HUES6 (cell line): ENCODE measurements around the gene EIF6.
"Not testable (repeated sequence)": the region's sequence is repeated elsewhere in the genome, so short reads cannot be mapped to it uniquely, and the experiment has no call there.

ENCODE experiments used
- H3K27ac ChIP-seq: 2 replicates; pipeline ENCODE4 v1.7.0; 2013; ENCODE audit warnings: low read depth, mild to moderate bottlenecking, low read length, inconsistent platforms
- H3K27me3 ChIP-seq: 2 replicates; pipeline ENCODE4 v1.6.1; 2013; ENCODE audit warnings: low read length; ENCODE audit not compliant: control insufficient read depth, insufficient read depth
- H3K36me3 ChIP-seq: 2 replicates; pipeline ENCODE4 v1.6.1; 2013; ENCODE audit warnings: low read length; ENCODE audit not compliant: control insufficient read depth, insufficient read depth
- H3K4me1 ChIP-seq: 2 replicates; pipeline ENCODE4 v1.6.1; 2013; ENCODE audit warnings: low read length; ENCODE audit not compliant: control insufficient read depth, insufficient read depth
- H3K4me3 ChIP-seq: 2 replicates; pipeline ENCODE4 v1.5.1; 2013; ENCODE audit warnings: low read depth, low read length
- H3K9ac ChIP-seq: one replicate; pipeline ENCODE4 v1.6.1; 2013; ENCODE audit warnings: mild to moderate bottlenecking, low read length
- H3K9me3 ChIP-seq: 2 replicates; pipeline ENCODE4 v1.6.1; 2013; ENCODE audit warnings: low read depth, low read length; ENCODE audit not compliant: control insufficient read depth, insufficient read depth

The EIF6 gene

DNA sequence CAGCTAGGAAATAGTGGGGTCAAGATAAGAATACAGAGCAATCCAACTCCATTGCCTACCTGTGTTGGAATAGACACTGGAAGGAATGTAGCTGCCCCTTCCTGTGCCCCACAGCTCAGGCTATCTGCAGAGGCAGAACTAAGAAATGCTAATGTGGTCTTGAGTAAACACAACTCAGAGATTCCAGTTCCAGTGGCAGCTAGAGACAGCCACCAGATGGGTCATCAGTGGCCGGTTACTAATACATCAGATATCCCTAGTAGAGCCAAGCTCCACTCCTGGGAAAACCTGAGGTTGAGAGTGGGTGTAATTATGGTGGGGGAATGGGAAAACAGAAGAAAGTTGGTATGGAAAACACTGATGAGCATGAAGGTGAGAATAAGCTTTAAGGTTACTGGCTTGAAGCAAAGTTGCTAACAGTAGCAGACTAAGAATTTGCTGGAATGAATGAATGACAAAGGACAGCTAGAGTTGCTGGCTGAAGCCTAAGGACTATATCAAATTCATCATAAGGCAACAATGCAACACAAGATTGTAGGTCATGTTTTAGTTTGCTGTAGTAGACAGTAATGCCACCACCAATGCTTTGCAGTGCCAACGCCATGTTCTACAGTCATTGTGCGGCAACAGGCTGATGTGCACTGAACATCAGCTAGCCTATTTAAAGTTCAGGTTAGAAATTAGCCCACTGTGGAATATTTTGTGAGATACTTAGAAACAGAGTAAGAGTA, 36.0 kb upstream of the EIF6 start:
- Histone ChIP-seq H3K27ac (no peak overlapping the region), H3K36me3 (no peaks in the 10 kb centered on the region), H3K9ac (no peak overlapping the region), H3K9me3 (no peaks in the 10 kb centered on the region), H3K4me1 (peaks cover 16% of the 10 kb centered on the region), H3K27me3 (no peaks in the 10 kb centered on the region), H3K4me3 (no peak overlapping the region)

DNA sequence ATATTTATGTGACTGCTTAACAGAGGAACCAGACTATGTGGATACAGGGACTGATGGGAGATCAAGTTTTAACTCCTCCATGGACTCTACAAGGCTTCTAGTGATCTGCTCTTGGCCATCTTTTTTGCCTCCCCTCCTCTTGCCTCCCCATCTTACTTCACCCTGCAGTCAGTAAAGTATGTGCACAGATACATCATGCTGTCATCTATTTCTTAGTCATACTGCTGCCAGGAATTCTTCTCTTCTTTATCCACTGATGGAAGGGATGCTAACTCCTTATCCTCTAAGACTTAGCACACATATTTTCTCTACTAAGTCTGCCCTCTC, 35.3 kb upstream of the EIF6 start:
- Histone ChIP-seq H3K4me3 (no peak overlapping the region), H3K27me3 (no peaks in the 10 kb centered on the region), H3K9ac (no peak overlapping the region), H3K36me3 (no peaks in the 10 kb centered on the region), H3K9me3 (no peaks in the 10 kb centered on the region), H3K27ac (no peak overlapping the region), H3K4me1 (peaks cover 23% of the 10 kb centered on the region)

DNA sequence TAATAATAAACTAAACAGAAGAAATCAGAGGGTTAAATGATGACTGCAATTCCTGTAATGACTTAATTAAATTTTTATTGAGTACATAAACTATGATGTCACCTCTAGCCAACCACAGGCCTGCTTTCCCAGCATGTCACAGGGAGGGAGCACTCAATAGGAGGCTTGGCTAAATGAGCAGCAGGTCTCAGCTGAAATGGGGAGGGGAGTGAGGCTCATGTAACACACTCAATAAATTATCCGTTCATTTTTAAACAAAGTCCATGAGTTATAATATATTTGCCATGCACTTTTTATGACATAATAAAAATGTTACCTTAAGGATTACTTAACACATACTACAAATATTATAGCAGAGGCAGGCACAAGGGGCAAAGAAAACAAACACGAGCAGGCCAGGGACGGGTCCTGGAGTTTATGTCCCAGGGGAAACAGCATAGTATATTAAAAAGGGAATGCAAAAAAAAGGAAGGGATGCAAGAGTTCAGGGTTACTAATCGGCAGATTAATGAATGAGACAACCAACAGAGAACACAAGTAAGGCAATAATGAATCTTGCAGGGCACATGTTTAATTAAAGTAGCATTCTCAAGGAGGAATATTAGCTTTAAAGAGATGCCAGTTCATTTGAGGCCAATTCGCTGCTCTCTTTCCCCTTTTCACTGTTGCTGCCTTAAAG, 34.8 kb upstream of the EIF6 start:
- Histone ChIP-seq H3K4me3 (no peak overlapping the region), H3K36me3 (0 out of 2 replicates have a peak, but pooled peaks cover 2% of the 10 kb centered on the region), H3K9ac (no peak overlapping the region), H3K4me1 (peaks cover 27% of the 10 kb centered on the region), H3K9me3 (no peaks in the 10 kb centered on the region), H3K27me3 (no peaks in the 10 kb centered on the region), H3K27ac (no peak overlapping the region)

DNA sequence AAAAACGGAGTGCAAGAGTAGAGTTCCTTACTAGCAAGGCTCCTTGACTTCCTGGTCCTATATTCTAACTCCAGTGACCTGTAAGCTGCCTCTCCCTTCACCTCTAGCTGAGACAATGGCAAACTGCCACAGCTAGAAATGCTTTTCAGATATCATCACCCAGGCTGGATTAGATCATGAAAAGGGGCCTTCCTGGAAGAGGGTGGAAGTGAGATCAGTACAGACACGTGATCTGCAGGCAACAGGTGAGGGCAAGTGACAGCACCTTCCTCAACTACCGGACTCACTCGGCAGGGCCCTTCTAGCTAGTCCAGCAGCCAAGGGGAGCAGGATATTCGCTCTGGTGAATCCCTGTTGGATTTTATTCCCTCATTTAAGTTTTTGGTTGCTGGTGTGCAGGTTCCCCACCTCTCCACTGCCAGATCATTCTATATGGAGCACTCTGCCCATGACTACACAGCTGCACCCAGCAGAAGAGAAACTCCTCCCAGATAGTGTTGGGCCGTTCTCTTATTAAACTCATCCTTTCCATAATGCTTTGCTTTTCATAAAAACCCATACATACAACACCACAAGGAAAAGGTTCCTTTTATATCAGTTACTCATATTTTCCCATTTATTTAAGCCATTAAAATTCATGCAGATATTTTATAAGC, 34.1 kb upstream of the EIF6 start:
- Histone ChIP-seq H3K4me3 (no peak overlapping the region), H3K27ac (no peak overlapping the region), H3K9me3 (no peaks in the 10 kb centered on the region), H3K9ac (no peak overlapping the region), H3K27me3 (no peaks in the 10 kb centered on the region), H3K4me1 (peaks cover 27% of the 10 kb centered on the region), H3K36me3 (0 out of 2 replicates have a peak, but pooled peaks cover 4% of the 10 kb centered on the region)

DNA sequence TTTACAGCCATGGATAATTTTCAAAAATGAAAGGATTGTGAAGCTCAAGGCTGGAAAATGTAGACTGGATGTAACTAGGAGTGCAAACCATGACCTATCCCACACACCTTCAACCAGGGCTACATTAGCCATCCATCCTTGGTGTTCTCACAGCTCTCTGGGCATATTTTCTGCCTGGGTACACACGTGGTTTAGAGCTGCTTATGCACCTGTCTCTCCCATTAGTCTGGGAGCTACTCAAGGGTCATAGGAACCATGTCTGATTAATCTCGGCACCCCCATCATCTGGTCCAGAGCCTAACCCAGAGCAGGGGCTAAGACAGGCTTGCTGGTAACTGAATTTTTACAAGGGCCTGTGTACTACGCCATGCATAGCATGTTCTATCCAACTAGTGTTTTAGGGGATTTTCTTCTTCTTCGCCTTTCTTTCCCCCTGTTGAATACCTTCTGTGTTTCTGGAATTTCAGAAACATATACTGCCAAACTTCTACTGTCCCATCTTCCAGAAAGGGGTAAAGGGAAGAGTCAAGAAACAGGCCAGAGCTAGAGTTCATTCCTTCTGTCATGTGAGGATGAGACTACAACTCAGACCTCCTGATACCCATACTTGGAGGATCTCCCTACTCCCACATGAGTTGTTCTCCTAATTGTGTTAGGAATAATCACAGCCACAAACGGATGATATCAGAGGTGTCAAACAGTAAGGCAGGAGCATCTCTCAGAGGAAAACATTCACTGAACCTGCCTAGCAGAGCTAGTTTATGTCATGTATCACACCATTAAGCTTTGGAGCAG, 33.0 kb upstream of the EIF6 start:
- H3K36me3 ChIP-seq: 0 out of 2 replicates have a peak, but pooled peaks cover 4% of the 10 kb centered on the region
- H3K9me3 ChIP-seq: no peaks in the 10 kb centered on the region
- H3K27me3 ChIP-seq: no peaks in the 10 kb centered on the region
- peaks cover 28% of the 10 kb centered on the region for H3K4me1 ChIP-seq
- no peak overlapping the region for H3K27ac ChIP-seq
- H3K4me3 ChIP-seq: no peak overlapping the region
- H3K9ac ChIP-seq: no peak overlapping the region

DNA sequence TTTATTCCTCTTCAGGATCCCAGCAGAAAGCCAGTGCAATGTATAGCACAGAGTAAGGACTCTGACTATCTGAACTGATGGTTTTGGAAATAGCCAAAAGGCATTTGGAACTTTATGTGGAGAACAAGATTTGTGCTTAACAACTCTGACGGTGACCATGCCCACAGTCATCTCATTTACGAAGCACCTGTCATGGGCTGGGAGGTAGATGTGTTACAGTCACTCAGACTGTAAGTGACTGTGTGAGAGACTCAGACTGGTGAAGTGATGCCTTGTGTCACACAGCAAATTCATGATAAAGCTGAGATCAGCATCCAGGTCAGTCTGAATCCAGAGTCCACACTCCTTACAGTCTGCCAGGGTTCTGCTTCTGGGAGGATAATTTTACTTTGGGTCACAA, 31.5 kb upstream of the EIF6 start:
- no peak overlapping the region for H3K4me3 ChIP-seq
- H3K27me3 ChIP-seq: no peaks in the 10 kb centered on the region
- no peak overlapping the region for H3K27ac ChIP-seq
- peaks cover 44% of the 10 kb centered on the region for H3K4me1 ChIP-seq
- no peak overlapping the region for H3K9ac ChIP-seq
- 0 out of 2 replicates have a peak, but pooled peaks cover 4% of the 10 kb centered on the region for H3K36me3 ChIP-seq
- no peaks in the 10 kb centered on the region for H3K9me3 ChIP-seq

DNA sequence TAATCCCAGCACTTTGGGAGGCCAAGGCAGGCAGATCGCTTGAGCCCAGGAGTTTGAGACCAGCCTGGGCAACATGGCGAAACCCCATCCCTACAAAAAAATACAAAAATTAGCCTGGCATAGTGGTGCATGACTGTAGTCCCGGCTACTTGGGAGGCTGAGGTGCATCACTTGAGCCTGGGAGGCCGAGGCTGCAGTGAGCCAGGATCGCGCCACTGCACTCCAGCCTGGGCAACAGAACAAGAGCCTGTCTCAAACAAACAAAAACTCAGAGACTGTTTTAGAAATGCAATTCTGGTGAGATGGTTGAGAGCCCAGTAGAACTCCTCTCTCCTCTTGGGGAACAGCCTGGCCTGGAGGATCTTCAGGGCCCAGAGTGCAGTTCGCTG, 31.1 kb upstream of the EIF6 start:
- not testable (repeated sequence) for H3K27ac ChIP-seq, H3K9me3 ChIP-seq, H3K4me3 ChIP-seq, H3K9ac ChIP-seq, H3K27me3 ChIP-seq, H3K36me3 ChIP-seq
- H3K4me1 ChIP-seq: peaks cover 43% of the 10 kb centered on the region

DNA sequence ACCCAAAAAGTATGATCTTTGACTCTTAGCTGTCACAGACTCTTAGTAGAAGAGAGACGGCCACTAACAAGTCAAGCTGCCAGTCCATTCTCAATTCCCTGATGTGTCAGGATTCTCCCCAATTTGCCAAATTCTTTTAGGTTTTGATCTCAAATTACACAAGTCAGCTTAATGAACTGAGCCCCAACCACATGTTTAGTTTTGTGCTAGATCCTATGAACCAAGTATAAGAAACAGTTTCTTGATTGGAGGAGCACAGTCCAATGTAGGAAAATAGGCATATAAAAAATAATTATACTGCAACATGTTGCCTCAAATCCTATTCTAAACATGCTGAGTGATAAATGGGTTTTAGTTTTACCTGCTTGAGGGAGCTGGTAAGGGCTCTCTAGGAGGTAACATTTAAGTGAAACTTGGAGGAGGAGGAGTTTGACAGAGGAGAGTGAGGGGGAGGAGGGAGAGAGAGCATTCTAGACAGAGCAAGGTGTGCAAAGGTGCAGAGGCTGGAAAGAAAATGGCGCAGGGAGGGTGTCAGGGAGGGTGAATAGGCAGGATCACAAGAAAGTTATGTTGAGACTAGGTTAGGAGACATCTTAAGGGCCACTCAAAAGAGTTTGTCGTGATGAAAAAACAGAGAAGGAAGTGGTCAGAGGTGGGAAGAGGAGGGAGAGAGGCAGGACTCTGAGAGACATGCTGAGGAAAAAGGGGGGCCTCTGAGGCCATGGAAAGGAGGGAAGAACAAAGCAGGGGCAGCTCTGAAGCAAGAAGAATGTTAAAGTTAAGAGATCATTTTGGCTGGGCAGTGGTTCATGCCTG, 30.5 kb upstream of the EIF6 start:
- H3K9me3 ChIP-seq: no peaks in the 10 kb centered on the region

DNA sequence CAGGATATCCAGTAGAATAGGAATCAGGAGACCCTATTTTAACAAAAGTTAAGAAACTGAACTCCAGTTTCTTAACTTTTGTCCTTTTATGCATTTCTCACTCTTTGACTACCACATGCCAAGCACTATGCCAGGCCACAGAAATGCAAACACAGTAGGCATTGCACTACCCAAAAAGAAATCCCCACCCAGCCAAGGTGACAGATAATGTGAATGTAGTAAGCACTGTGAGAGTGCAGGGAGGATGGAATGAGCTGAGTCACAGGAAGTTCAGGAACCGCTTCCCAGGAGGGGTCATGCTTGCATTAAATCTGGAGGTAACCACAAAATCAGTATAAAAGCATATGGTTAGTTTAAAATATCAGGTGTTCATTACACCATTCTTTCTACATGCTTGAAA, 27.7 kb upstream of the EIF6 start:
- H3K4me3 ChIP-seq: no peak overlapping the region

More for the DNA sequence above, 30.5 kb upstream of the EIF6 start:
- H3K36me3 ChIP-seq: 0 out of 2 replicates have a peak, but pooled peaks cover 4% of the 10 kb centered on the region
- no peak overlapping the region for H3K4me3 ChIP-seq
- no peaks in the 10 kb centered on the region for H3K27me3 ChIP-seq
- H3K27ac ChIP-seq: no peak overlapping the region
- no peak overlapping the region for H3K9ac ChIP-seq
- peaks cover 37% of the 10 kb centered on the region for H3K4me1 ChIP-seq

DNA sequence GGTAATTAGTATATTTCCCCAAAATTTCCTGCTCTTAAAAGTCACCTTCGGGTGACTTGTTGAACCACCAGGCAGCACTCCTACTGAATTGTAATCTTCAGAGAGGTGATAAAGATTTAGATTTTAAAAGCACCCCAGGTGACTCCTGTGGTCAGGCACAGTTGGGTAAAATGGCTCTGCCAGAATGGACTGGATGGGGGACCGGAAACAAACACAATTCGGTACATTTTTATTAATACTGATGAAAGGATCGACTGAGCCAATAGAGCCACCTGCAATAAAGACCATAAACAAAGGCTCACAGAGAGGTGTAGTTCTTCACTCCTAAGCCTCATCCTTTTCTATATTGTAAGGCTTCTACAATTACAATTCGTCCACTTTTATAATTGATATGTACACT, 27.2 kb upstream of the EIF6 start:
- Histone ChIP-seq H3K4me3 (no peak overlapping the region), H3K4me1 (peaks cover 32% of the 10 kb centered on the region), H3K9ac (no peak overlapping the region), H3K27ac (peak overlapping the region; percentile 69), H3K27me3 (no peaks in the 10 kb centered on the region), H3K9me3 (no peaks in the 10 kb centered on the region), H3K36me3 (0 out of 2 replicates have a peak, but pooled peaks cover 8% of the 10 kb centered on the region)

More for the DNA sequence above, 27.7 kb upstream of the EIF6 start:
- Histone ChIP-seq H3K27me3 (no peaks in the 10 kb centered on the region), H3K36me3 (0 out of 2 replicates have a peak, but pooled peaks cover 8% of the 10 kb centered on the region), H3K9me3 (no peaks in the 10 kb centered on the region), H3K4me1 (peaks cover 32% of the 10 kb centered on the region), H3K27ac (peak overlapping the region; percentile 69), H3K9ac (no peak overlapping the region)
